HG03460 (cell line): ENCODE measurements around the gene TSPAN17.

Experiments
- ATAC-seq: cut with Tn5 transposase; IDR thresholded peaks from one replicate; pipeline ENCODE4 v1.9.1; 2021; ENCODE audit not compliant: unreplicated experiment

TSPAN17 gene

DNA sequence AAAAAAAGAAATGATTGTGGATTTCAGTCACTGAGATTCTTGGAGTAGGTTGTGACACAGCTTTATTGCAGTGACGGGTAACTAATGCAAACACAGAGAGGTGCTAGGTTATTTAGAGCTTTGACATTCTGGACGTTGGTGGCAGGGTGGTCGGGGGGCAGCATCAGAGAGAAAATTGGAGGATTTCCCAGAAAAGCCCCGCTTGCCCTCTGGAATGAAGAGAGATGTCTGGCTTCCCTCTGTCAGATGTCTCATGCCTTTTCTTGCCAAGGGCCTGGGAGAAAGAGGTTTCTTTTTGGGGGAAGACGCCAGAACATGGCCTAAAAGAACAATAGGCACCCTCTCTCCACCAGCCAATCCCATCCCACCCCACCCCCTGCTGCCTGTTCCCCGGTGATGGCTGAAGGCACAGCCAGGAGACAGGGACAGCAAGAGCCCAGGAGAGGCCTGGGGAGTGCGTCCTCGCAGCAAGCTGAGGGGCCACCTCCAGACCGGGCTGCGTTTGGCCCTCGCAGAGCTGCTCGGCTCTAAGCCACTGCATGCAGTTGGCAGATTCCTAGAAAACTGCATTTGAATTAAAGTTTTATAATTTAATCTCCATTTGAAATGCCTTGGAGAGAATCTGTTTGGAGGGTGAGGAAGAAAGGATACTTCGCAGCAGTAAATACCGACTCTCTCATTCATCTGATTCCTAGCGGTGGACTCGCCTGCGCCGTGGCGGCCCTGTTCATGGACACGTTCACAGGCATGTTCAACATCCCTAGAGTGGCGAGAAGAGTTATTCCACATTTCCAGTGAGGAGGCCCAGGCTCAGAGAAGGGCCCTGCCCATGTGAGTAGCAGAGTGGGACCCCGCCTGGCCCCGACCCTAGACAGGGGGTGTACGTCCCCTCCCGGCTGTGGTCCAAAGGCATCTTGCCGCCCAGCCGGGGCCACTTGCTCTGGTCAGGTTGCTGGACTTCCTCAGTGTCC lies 55.7 kb downstream of the TSPAN17 start:
- no peak for ATAC-seq

DNA sequence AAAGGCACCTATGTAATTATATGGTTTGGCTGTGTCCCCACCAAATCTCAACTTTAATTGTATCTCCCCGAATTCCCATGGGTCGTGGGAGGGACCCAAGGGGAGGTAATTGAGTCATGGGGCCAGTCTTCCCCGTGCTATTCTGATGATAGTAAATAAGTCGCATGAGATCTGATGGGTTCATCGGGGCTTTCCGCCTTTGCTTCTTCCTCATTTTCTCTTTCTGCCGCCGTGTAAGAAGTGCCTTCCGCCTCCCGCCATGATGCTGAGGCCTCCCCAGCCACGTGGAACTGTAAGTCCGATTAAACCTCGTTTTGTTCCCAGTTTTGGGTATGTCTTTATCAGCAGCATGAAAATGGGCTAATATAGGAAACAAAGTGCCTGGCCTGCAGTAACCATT lies 56.6 kb downstream of the TSPAN17 start:
- no peak for ATAC-seq

GRCh38 chr5:176704355-176704754 lies 57.1 kb downstream of the TSPAN17 start:
- ATAC-seq: no peak

GRCh38 chr5:176704817-176705216 lies 57.5 kb downstream of the TSPAN17 start:
- ATAC-seq: no peak
